SK-N-SH (cell line): ENCODE results near the gene TULP4.

Experiments used
- ELF1 ChIP-seq: IDR thresholded peaks from 2 replicates; pipeline ENCODE4 v1.4.0; 2012
- EZH2phosphoT487 ChIP-seq: fragments of 200-600 bp; sonication (generic); IDR thresholded peaks from 2 replicates; pipeline ENCODE4 v1.6.1; 2017; ENCODE audit warnings: low read depth, mixed run types, mild to moderate bottlenecking, antibody characterized with exemption, moderate library complexity, borderline replicate concordance
- GABPA ChIP-seq: IDR thresholded peaks from 2 replicates; pipeline ENCODE4 v1.4.0; 2012; ENCODE audit warnings: low read depth, mild to moderate bottlenecking
- TEAD4 ChIP-seq: IDR thresholded peaks from 2 replicates; pipeline ENCODE4 v1.4.0; 2012; ENCODE audit warnings: mild to moderate bottlenecking, borderline replicate concordance; ENCODE audit not compliant: insufficient read depth
- TF ChIP-seq, protein P1 (sequence below): fragments of 200-600 bp; sonication (generic); IDR thresholded peaks from 2 replicates; pipeline ENCODE4 v1.6.1; 2017; ENCODE audit warnings: antibody characterized with exemption, mild to moderate bottlenecking, moderate library complexity
- TF ChIP-seq, protein P2 (sequence below): fragments of 150-350 bp; IDR thresholded peaks from 2 replicates; pipeline ENCODE4 v1.6.1; 2017; ENCODE audit warnings: antibody characterized with exemption, low read length, low read depth, borderline replicate concordance

DNA sequence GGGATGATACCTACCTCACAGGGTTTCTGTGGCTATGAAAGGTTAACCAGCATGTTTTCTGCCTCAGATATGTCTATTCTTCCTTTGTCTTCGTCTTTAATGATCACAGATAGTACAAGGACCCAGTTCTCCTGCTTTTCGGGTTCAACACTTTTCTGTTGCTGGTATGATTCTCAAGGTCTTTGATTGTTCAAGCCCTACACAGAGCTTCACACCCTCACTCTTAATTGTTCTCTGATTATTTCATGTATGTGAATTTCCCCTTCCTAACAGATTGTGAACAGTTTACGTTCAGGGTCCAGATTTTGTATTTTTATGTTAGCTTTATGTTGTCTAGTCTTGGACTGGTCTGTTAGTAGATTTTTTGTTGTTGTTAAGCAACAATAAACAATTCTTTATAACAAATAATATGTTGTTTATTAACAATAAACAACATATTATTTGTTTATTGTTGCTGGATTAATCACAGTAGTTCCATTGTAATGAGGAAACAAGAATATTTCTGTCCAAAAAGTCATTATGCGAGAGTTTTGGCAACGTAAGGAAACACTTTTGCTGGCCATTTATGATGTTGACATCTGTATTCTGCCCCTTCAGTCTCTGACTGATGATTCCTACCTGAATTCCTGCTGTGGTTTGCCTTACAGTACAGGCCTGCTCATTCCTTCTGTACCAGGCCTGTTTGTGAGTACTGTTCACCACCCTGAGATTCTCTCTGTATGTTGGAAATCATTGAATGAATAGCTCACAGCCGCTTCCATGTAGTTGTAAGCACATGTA lies 27.2 kb upstream of the TULP4 start:
- TF ChIP-seq, protein P1, sequence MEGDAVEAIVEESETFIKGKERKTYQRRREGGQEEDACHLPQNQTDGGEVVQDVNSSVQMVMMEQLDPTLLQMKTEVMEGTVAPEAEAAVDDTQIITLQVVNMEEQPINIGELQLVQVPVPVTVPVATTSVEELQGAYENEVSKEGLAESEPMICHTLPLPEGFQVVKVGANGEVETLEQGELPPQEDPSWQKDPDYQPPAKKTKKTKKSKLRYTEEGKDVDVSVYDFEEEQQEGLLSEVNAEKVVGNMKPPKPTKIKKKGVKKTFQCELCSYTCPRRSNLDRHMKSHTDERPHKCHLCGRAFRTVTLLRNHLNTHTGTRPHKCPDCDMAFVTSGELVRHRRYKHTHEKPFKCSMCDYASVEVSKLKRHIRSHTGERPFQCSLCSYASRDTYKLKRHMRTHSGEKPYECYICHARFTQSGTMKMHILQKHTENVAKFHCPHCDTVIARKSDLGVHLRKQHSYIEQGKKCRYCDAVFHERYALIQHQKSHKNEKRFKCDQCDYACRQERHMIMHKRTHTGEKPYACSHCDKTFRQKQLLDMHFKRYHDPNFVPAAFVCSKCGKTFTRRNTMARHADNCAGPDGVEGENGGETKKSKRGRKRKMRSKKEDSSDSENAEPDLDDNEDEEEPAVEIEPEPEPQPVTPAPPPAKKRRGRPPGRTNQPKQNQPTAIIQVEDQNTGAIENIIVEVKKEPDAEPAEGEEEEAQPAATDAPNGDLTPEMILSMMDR: no peak
- TF ChIP-seq TEAD4: no peak
- TF ChIP-seq, protein P2, sequence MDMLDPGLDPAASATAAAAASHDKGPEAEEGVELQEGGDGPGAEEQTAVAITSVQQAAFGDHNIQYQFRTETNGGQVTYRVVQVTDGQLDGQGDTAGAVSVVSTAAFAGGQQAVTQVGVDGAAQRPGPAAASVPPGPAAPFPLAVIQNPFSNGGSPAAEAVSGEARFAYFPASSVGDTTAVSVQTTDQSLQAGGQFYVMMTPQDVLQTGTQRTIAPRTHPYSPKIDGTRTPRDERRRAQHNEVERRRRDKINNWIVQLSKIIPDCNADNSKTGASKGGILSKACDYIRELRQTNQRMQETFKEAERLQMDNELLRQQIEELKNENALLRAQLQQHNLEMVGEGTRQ: no peak
- no peak for TF ChIP-seq GABPA
- no peak for TF ChIP-seq ELF1
- TF ChIP-seq EZH2phosphoT487: no peak
